Activated CD4-positive, alpha-beta T cell treated with anti-CD3 and anti-CD28 coated beads, Interleukin-2, Interleukin-4, amounts not matched to agents 100 ng/mL and 50 ng/mL, durations not matched to agents 16 hours and 8 hours (primary cell): ENCODE results near the gene RAB40B.
"Not testable (repeated sequence)": the region's sequence is repeated elsewhere in the genome, so short reads cannot be mapped to it uniquely, and the experiment has no call there.

ENCODE experiments used
- DNase-seq: peaks from one replicate; pipeline ENCODE4 v3.0.0-alpha.2; 2020; ENCODE audit warnings: low spot score

Gene RAB40B

DNA sequence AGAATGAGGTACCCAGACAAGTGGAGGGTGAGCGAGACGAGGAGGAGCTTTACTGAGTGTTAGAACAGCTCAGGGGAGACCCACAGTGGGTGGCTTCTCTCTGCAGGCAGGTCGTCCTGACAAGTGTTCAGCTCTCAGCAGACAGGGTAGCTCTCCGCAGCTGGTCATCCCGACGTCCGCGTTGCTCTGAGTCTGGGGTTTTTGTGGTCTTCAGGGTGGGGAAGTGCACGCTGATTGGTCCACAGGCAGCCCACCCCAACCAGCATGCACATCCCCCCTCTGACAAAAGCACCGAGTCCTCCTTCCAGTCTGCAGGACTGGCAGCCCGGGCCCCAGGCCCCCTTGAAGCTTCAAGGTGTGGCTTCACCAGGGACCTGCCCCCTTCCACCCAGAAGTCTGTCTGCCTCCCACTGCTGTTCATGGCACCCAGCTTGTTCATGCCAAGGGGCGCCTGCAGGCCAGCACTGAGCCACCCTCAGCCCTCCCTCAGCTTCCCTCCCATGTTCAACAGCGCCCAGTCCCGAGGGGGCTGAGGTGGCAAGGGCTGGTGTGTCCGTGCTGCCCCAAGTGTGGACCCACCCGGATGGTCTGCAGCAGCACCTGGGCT lies 30.4 kb downstream of the RAB40B start:
- DNase-seq = no peak

DNA sequence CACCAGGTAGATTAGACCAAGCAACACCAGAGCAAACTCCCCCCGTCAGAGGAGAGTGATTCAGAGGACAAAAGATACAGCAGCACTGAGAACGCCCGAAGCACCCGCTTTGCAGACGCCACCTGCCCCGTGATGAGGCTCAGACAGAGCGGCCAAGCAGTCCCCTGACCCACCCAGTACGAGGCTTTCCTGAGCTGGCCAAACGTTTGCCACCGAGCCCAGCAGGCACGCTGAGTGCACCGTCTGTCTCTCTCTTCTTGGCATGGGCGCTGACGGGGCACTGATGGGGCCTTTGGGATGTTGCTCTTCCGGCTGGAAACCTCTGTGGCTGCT lies 30.9 kb downstream of the RAB40B start:
- DNase-seq = no peak

- DNase-seq = no peak
Observed at GRCh38 chr17:82666931-82667667, 31.4 kb downstream of the RAB40B start.

DNA sequence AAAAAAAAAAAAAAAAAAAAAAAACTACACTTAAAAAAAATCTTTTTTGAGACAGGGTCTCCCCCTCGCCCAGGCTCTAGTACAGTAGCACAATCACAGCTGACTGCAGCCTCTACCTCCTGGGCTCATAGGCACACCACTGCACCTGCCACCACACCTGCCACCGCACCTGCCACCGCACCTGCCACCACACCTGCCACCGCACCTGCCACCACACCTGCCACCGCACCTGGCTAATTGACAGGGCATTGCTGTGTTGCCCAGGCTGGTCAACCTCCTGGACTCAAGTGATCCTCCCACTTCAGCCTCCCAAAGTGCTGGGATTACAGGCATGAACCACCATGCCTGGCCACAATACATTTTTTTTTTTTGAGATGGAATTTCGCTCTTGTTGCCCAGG lies 32.6 kb downstream of the RAB40B start:
- DNase-seq = no peak

- DNase-seq = no peak
Observed at GRCh38 chr17:82665217-82665616, 33.3 kb downstream of the RAB40B start.

DNA sequence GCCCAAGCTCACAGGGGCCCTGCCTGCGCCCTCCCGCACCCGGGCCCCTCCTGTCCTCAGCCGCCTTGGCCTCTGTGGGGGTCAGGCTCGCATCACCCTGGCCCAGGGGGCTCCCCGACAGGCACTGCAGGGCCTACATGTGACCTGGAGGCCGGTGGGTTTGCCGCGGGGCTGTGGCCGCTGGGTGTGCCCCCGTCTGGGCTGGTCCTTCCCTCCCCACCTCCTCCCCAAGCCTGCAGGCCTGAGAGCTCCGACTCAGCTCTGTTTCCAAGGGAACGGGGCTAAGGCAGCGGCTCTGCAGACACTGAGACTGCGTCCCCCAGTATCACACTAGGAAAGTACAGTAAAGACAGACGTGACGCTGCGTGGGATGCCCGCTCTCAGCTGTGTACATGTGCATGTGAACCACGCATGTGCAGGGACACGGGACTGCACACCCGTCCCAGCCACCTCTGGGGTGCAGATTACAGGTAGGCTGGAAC lies 33.8 kb downstream of the RAB40B start:
- no peak for DNase-seq

DNA sequence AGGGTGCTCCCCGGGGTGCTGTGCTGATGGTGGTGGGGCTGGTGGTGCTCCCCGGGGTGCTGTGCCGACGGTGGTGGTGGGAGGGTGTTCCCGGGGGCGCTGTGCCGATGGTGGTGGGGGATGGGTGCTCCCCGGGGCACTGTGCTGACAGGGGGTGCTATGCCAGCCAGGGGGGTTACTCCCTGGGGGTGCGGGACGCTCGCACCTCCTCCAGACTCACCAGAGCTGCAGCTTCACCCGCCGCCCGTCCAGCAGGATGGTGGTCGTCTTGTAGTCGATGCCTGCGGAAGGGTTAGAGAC lies 34.3 kb downstream of the RAB40B start:
- no peak for DNase-seq

DNA sequence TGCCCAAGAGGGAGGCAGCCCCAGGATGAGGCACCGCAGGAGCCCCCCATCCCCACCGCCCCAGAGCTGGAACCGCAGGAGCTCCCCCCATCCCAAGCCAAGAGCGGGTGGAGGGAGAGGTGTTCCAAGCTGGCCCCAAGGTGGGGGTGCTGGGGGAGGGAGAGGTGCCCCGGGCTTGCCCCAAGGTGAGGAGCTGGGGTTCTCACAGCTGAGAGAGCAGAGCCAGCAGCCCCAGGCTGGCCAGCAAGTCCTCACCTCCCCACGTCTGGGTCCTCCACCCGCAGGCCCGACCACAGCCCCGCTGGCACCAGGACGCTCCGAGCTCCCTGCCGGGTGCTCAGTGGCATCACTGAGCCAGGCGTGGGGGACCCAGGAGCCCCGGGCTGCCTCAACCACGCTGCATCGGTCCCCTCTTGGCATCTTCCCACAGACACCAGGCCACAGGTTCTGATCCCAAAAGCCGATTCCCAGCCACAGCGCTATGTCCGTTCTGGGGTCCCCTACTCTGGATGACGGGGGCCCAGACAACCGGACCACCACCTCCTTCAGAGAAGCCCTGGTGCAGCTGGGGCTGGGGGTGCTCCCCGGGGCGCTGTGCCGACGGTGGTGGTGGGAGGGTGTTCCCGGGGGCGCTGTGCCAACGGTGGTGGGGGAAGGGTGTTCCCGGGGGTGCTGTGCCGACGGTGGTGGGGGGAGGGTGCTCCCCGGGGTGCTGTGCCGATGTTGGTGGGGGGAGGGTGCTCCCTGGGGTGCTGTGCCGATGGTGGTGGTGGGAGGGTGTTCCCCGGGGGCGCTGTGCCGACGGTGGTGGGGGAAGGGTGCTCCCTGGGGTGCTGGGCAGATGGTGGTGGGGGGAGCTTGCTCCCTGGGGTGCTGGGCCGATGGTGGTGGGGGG lies 34.9 kb downstream of the RAB40B start:
- DNase-seq = no peak

DNA sequence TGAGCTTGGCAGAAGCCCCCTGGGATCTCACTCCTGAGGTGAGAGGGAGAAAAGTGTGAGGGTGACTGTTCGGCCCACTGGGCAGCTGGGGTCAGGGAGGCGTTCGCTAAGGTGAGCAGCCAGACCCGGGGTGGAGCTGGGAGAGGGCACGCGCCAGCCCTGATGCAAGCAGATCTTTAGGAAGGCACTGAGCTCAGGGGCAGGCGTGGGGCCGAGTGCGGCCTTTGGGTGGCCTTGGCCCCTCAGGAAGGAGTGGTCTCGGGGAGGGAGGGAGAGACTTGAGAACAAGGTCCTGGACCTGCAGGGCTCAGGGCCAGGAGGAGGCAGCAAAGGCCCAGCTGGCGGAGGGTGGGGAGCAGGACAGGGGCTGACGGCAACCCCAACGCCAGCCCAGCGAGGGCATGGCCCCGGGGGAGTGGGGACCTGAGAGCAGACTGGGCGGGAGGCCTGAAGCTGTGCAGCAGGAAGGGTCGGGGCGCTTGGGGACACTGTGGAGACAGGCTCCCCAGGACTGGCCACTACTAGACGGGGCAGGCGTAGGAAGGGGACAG lies 35.7 kb downstream of the RAB40B start:
- no peak for DNase-seq

DNA sequence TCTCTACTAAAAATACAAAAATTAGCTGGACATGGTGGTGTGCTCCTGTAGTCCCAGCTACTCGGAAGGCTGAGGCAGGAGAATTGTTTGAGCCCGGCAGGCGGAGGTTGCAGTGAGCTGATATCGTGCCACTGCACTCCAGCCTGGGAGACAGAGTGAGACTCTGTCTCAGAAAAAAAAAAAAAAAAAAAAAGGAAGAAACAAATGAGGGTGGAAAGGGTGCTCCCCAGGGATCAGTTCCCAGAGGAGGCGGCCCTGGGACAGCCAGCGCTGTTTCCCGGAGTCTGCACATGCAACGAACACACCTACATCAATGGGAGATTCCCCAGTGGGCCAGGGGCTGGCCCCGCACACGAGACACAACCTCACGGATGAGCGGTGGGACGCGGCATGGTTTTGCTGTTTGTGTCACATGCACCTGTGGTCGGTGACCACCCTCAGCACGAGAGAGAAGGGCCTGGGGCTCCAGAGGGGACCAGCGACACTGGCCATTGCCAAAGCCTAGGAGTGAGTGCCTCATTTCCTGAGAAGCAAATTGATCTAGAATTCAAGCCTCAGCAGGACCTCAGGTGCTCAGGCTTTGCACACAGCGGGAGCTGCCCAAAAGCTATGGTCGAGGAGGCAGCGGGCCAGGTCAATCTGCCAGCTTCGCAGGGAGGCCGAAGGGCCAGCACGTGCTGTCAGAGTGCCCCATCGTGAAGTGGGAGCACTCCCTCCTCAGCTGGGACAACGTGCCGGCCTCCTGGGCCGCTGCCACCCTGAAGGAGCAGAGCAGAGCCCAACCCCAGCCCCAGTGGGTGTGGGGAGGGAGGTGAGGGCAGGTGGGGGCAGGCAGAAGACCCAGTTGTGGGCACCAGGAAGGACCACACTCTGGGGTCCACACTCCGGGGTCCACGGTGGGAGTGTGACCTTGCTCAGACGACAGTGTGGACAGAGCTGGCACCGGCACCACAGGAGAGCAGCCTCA lies 36.5 kb downstream of the RAB40B start:
- DNase-seq = no peak

DNA sequence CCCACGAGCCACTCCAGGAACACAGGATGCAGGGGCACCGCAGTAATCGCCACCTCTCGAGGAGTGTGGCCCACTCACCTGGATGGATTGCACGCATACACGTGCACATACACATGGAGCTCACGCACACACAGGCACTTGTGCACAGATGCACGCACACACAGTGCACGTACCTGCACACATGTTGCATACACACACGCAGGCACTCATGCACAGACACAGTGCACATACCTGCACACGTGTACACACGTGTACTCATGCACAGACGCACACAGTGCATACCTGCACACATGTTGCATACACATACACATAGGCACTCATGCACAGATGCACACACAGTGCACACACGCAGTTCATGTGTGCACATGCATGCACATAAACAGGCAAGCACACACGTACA lies 38.6 kb downstream of the RAB40B start:
- no peak for DNase-seq

- DNase-seq = no peak
Observed at GRCh38 chr17:82658796-82659452, 39.6 kb downstream of the RAB40B start.

GRCh38 chr17:82658331-82658730 lies 40.2 kb downstream of the RAB40B start:
- DNase-seq = no peak

- DNase-seq = no peak
Observed at GRCh38 chr17:82657926-82658325, 40.6 kb downstream of the RAB40B start.

DNA sequence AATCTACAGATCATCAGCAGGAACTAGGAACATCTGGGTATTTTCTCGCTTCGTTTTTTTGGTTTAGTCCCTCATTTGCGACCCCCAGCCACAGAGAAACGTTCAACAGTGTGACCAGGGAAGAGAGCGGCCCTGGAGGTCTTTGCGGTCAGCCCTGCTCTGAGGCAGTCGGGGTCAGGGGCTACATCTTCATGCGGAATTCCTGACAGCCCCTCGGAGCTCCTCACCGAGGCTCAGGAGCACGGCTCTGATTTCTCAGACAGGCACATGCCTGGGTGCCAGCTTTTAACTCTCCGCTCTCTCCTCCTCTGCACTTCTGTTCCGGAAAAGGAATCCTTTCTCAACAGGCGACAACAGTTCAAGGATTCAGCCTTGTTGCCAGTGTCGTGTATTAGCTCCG lies 42.2 kb downstream of the RAB40B start:
- DNase-seq = no peak

DNA sequence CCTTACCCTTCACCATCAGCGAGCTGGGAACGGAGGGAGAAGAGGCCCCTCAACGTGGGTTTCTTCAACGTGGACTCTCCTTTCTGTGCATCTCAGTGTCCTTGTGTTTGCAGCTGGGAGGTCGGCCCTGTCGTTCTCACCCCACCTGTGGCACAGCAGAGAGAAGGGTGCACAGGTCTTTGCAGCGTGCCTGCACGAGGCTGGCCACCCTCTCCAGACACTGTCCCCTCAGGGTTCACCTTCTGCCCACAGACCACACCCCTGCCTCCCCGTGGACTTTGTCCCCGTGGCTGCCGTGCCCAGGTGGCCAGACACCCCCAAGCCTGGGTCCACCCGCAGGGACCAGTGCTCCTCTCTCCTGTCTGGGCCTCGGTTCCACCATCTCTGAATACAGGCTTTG lies 43.0 kb downstream of the RAB40B start:
- DNase-seq = no peak

- no peak for DNase-seq
Observed at GRCh38 chr17:82655038-82655479, 43.4 kb downstream of the RAB40B start.

- DNase-seq = not testable (repeated sequence)
Observed at GRCh38 chr17:82654611-82655010, 43.9 kb downstream of the RAB40B start.

DNA sequence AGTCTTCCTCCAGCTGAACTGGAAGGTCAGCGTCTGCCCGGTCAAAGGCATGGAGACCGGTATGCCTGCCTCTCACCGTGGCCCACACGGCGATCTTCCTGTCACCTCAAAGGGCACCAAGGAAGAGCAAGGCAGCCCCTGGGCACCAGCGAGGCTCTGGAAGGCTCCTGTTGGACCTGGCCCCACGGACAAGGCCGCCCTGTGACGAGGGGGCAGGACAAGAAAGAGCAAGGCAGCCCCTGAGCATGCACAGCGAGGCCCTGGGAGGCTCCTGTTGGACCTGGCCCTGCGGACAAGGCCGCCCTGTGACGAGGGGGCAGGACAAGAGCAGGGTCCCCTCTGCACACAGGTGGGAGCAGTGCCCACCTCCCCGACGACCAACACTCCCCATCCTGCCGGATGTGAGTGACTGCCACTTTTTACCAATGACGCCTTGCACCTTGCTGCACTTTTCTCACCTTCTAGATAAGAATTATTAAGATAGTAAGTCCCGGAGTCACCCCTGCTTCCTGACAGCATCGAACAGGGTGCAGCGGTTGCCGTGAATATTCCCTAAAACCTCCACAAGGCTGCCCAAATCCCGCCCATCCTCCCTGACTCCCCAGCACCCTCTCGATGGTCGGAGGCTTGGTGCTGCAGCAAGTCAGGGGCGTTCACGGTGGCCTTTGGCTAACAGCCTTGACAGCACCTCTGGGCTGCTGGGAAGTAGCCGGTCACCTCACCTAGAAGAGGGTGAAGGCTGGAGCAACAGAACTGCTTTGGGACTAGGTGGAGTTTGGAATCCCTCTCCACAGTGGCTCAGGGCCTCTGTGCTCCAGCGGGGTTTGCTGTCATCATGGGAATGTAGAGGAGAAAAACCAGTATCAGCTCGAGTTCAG lies 44.6 kb downstream of the RAB40B start:
- no peak for DNase-seq

- no peak for DNase-seq
Observed at GRCh38 chr17:82650723-82651122, 47.8 kb downstream of the RAB40B start.
